OCI-LY7 (cell line): ENCODE data around the gene KIF13A. TPM values are rescaled to one million over a fixed set of nuclear protein-coding genes. Genes with fewer than 3 reads are reported as not detected.

Experiments used
- BruUV-seq: library from RNA; stranded (reverse); fragments of 400-500 nt; replicated peaks from 2 replicates; lab custom pipeline; 2021; lab: Mats Ljungman, UMichigan
- CTCF ChIA-PET: fragments of 300-600 bp; sonication (Branson Sonifier 250); formaldehyde crosslinking; loops from one replicate; lab custom pipeline; 2022; ENCODE audit warnings: antibody characterized with exemption; ENCODE audit not compliant: unreplicated experiment; lab: Charles Lee
- POLR2A ChIA-PET: fragments of 300-600 bp; sonication (Branson Sonifier 250); formaldehyde crosslinking; loops from one replicate; lab custom pipeline; 2022; ENCODE audit warnings: antibody characterized with exemption; lab: Charles Lee
- DNase-seq: peaks from one replicate; pipeline ENCODE4 v3.0.0-alpha.2; 2015; ENCODE audit warnings: low spot score
- H2AFZ ChIP-seq: fragments of 200-600 bp; sonication (generic), shearing (Covaris generic); 2 replicates; pipeline ENCODE4 v1.6.1; 2014; ENCODE audit warnings: mild to moderate bottlenecking, antibody characterized with exemption, low read length, moderate library complexity
- H3K27ac ChIP-seq: fragments of 200-600 bp; sonication (generic); 2 replicates; pipeline ENCODE4 v1.5.1; 2014; ENCODE audit warnings: mixed run types, low read depth, mild to moderate bottlenecking, moderate library complexity, low read length, inconsistent platforms; ENCODE audit not compliant: poor library complexity, severe bottlenecking
- H3K36me3 ChIP-seq: fragments of 200-600 bp; sonication (generic); 2 replicates; pipeline ENCODE4 v1.6.1; 2014; ENCODE audit warnings: mild to moderate bottlenecking, antibody characterized with exemption, low read length, moderate library complexity, mixed read lengths; ENCODE audit not compliant: insufficient read depth
- H3K4me1 ChIP-seq: fragments of 200-600 bp; sonication (generic); 2 replicates; pipeline ENCODE4 v1.5.1; 2014; ENCODE audit warnings: mild to moderate bottlenecking, low read length; ENCODE audit not compliant: insufficient read depth, poor library complexity, severe bottlenecking
- H3K4me2 ChIP-seq: fragments of 200-600 bp; sonication (generic); 2 replicates; pipeline ENCODE4 v1.6.1; 2014; ENCODE audit warnings: mild to moderate bottlenecking, low read length
- H3K4me3 ChIP-seq: fragments of 200-600 bp; sonication (generic); 2 replicates; pipeline ENCODE4 v1.5.1; 2014; ENCODE audit warnings: mild to moderate bottlenecking, low read depth, low read length; ENCODE audit not compliant: poor library complexity, severe bottlenecking
- H3K79me2 ChIP-seq: fragments of 200-600 bp; sonication (generic); 2 replicates; pipeline ENCODE4 v1.6.1; 2016; ENCODE audit warnings: low read depth, mild to moderate bottlenecking, low read length, moderate library complexity, mixed read lengths; ENCODE audit not compliant: insufficient read depth
- H3K9me2 ChIP-seq: fragments of 200-600 bp; sonication (generic); 2 replicates; pipeline ENCODE4 v1.6.1; 2016; ENCODE audit warnings: mild to moderate bottlenecking, low read length, mixed read lengths; ENCODE audit not compliant: insufficient read depth
- H3K9me3 ChIP-seq: fragments of 200-600 bp; sonication (generic); 2 replicates; pipeline ENCODE4 v1.6.1; 2014; ENCODE audit warnings: mild to moderate bottlenecking, mixed run types, low read length, mixed read lengths
- H4K20me1 ChIP-seq: fragments of 200-600 bp; sonication (generic); 2 replicates; pipeline ENCODE4 v1.6.1; 2014; ENCODE audit warnings: mild to moderate bottlenecking, antibody characterized with exemption, low read length, moderate library complexity, mixed read lengths; ENCODE audit not compliant: insufficient read depth
- CTCF ChIP-seq: fragments of 200-600 bp; sonication (generic); conservative IDR thresholded peaks from 2 replicates; pipeline ENCODE4 v1.5.1; 2014; ENCODE audit warnings: mild to moderate bottlenecking, antibody characterized with exemption, low read length, moderate library complexity, mixed read lengths
- EZH2phosphoT487 ChIP-seq: fragments of 200-600 bp; sonication (generic); IDR thresholded peaks from 2 replicates; pipeline ENCODE4 v1.6.1; 2018; ENCODE audit warnings: low read depth, borderline replicate concordance, mild to moderate bottlenecking, mixed run types, antibody characterized with exemption, low read length, moderate library complexity, mixed read lengths
- intact Hi-C: fragments of 100-400 bp; cut with micrococcal nuclease; formaldehyde crosslinking; loops from one replicate; pipeline ENCODE4 v1.10.0; 2022; ENCODE audit not compliant: unreplicated experiment
- total RNA-seq, 2 experiments: library from RNA; depleted of rRNA in 1 of 2; stranded (reverse); fragments of >200 nt in 1 of 2; shearing (Covaris generic) in 1 of 2; gene quantifications; 2 replicates each; pipeline ENCODE4 v1.2.3, GENCODE V29; 2014 to 2022

Gene KIF13A
- total RNA-seq, 2 experiments from 2014 or later: 1.5 TPM; not detected in 1

- BruUV-seq: no TSS peak
Observed at GRCh38 chr6:17863901-17864754, 123.3 kb downstream of the KIF13A start.

GRCh38 chr6:17861361-17861760 is 126.1 kb downstream of the KIF13A start:
- no peaks in the 10 kb centered on the region for H3K79me2 ChIP-seq
- H3K27ac ChIP-seq: no peak overlapping the region
- no TSS peak for BruUV-seq
- no peak overlapping the region for H2AFZ ChIP-seq
- no peak for DNase-seq
- POLR2A ChIA-PET: no interaction called here
- no peaks in the 10 kb centered on the region for H3K9me3 ChIP-seq
- CTCF ChIA-PET: no interaction called here
- intact Hi-C loops: no loop called here
- H3K4me1 ChIP-seq: no peaks in the 10 kb centered on the region
- H3K9me2 ChIP-seq: no peaks in the 10 kb centered on the region
- no peaks in the 10 kb centered on the region for H3K36me3 ChIP-seq
- H4K20me1 ChIP-seq: no peaks in the 10 kb centered on the region
- no peak overlapping the region for H3K4me2 ChIP-seq
- H3K4me3 ChIP-seq: no peak overlapping the region
- TF ChIP-seq EZH2phosphoT487 (no peak), CTCF (no peak)

More at GRCh38 chr6:17863901-17864754, 123.3 kb downstream of the KIF13A start:
- Histone ChIP-seq H4K20me1 (no peaks in the 10 kb centered on the region), H3K36me3 (no peaks in the 10 kb centered on the region), H3K4me2 (no peak overlapping the region), H3K4me1 (no peaks in the 10 kb centered on the region), H3K79me2 (no peaks in the 10 kb centered on the region), H3K9me2 (no peaks in the 10 kb centered on the region), H3K27ac (no peak overlapping the region), H3K4me3 (no peak overlapping the region), H2AFZ (no peak overlapping the region), H3K9me3 (no peaks in the 10 kb centered on the region)
- no peak for DNase-seq
- intact Hi-C loops: no loop called here
- TF ChIP-seq CTCF (no peak), EZH2phosphoT487 (no peak)
- ChIA-PET CTCF (no interaction called here), POLR2A (interaction anchor here (0.5 to 0.6 kb wide), 2 partner anchors 289 to 316 kb away, joined by 3 to 4 read pairs; no protein-coding TSS in a partner anchor)

GRCh38 chr6:17859846-17860245 is 127.6 kb downstream of the KIF13A start:
- H4K20me1 ChIP-seq: no peaks in the 10 kb centered on the region
- no peak overlapping the region for H2AFZ ChIP-seq
- ChIA-PET CTCF (no interaction called here), POLR2A (interaction anchor here (0.7 kb wide), 1 partner anchor 60 kb away, joined by 3 read pairs; no protein-coding TSS in a partner anchor)
- intact Hi-C loops: no loop called here
- no peaks in the 10 kb centered on the region for H3K9me2 ChIP-seq
- no peak for DNase-seq
- H3K79me2 ChIP-seq: no peaks in the 10 kb centered on the region
- H3K9me3 ChIP-seq: no peaks in the 10 kb centered on the region
- no TSS peak for BruUV-seq
- no peaks in the 10 kb centered on the region for H3K4me1 ChIP-seq
- TF ChIP-seq EZH2phosphoT487: no peak
- no peak overlapping the region for H3K27ac ChIP-seq
- H3K36me3 ChIP-seq: no peaks in the 10 kb centered on the region
- H3K4me3 ChIP-seq: no peak overlapping the region
- no peak overlapping the region for H3K4me2 ChIP-seq
